GM23338 (cell line): ENCODE data around the gene ENTPD8. TPM values are rescaled to one million over a fixed set of nuclear protein-coding genes. Genes with fewer than 3 reads are reported as not detected.

Experiments used
- ATAC-seq: fragments of 200-7000 bp; cut with Tn5 transposase; 3 replicates; pipeline ENCODE4 v1.9.1; 2020
- DNase-seq: peaks from one replicate; pipeline ENCODE4 v3.0.0-alpha.2; 2015; ENCODE audit warnings: low spot score
- H2AFZ ChIP-seq: fragments of 200-600 bp; sonication (generic); 2 replicates; pipeline ENCODE4 v1.8.0; 2016; ENCODE audit warnings: antibody characterized with exemption, mild to moderate bottlenecking, moderate library complexity
- H3F3A ChIP-seq: fragments of 200-600 bp; sonication (generic); replicated peaks from 2 replicates; pipeline ENCODE4 v1.8.0; 2017; ENCODE audit warnings: antibody characterized with exemption, mixed run types, low read depth
- H3K27ac ChIP-seq: fragments of 200-600 bp; sonication (generic); 2 replicates; pipeline ENCODE4 v1.6.1; 2016; ENCODE audit warnings: low read depth
- H3K27me3 ChIP-seq: fragments of 200-600 bp; sonication (generic); 2 replicates; pipeline ENCODE4 v1.8.0; 2016; ENCODE audit warnings: mild to moderate bottlenecking, mixed run types, moderate library complexity; ENCODE audit not compliant: insufficient read depth
- H3K36me3 ChIP-seq: fragments of 200-600 bp; sonication (generic); 2 replicates; pipeline ENCODE4 v1.8.0; 2016; ENCODE audit warnings: mild to moderate bottlenecking; ENCODE audit not compliant: insufficient read depth
- H3K4me1 ChIP-seq: fragments of 200-600 bp; sonication (generic); 2 replicates; pipeline ENCODE4 v1.8.0; 2016; ENCODE audit warnings: mild to moderate bottlenecking, moderate library complexity; ENCODE audit not compliant: insufficient read depth
- H3K4me2 ChIP-seq: fragments of 200-600 bp; sonication (generic); 2 replicates; pipeline ENCODE4 v1.7.1; 2017; ENCODE audit warnings: mixed run types
- H3K4me3 ChIP-seq: fragments of 200-600 bp; sonication (generic); 2 replicates; pipeline ENCODE4 v1.6.1; 2016; ENCODE audit warnings: mixed run types
- H3K79me2 ChIP-seq: fragments of 200-600 bp; sonication (generic); replicated peaks from 2 replicates; pipeline ENCODE4 v1.8.0; 2017; ENCODE audit warnings: mild to moderate bottlenecking; ENCODE audit not compliant: insufficient read depth
- H3K9me2 ChIP-seq: fragments of 200-600 bp; sonication (generic); 2 replicates; pipeline ENCODE4 v1.8.0; 2017; ENCODE audit not compliant: insufficient read depth
- H4K20me1 ChIP-seq: fragments of 200-600 bp; sonication (generic); replicated peaks from 2 replicates; pipeline ENCODE4 v1.8.0; 2017; ENCODE audit warnings: mild to moderate bottlenecking; ENCODE audit not compliant: insufficient read depth
- H3K27ac Mint-ChIP-seq: 2 replicates; pipeline ENCODE4 v1.8.0; 2020; ENCODE audit warnings: inconsistent platforms, mild to moderate bottlenecking, moderate library complexity, mixed read lengths
- H3K27me3 Mint-ChIP-seq: 3 replicates; pipeline ENCODE4 v1.8.0; 2022; ENCODE audit warnings: low read depth, mild to moderate bottlenecking, moderate library complexity, mixed read lengths, inconsistent platforms; ENCODE audit not compliant: insufficient read depth, poor library complexity
- H3K36me3 Mint-ChIP-seq: 3 replicates; pipeline ENCODE4 v1.8.0; 2021; ENCODE audit warnings: low read depth, mild to moderate bottlenecking, inconsistent platforms, moderate library complexity, mixed read lengths
- H3K4me1 Mint-ChIP-seq: 3 replicates; pipeline ENCODE4 v1.8.0; 2020; ENCODE audit warnings: mild to moderate bottlenecking, inconsistent platforms, mixed read lengths
- H3K4me3 Mint-ChIP-seq: 3 replicates; pipeline ENCODE4 v1.8.0; 2021; ENCODE audit warnings: moderate library complexity, mild to moderate bottlenecking, inconsistent platforms, mixed read lengths
- H3K9me3 Mint-ChIP-seq: 3 replicates; pipeline ENCODE4 v1.8.0; 2020; ENCODE audit warnings: moderate library complexity, mild to moderate bottlenecking, inconsistent platforms, mixed read lengths
- CREB1 ChIP-seq: fragments of 250-450 bp; sonication (Bioruptor Pico); IDR thresholded peaks from 2 replicates; pipeline ENCODE4 v1.5.0; 2020; ENCODE audit warnings: low read depth, mild to moderate bottlenecking, moderate library complexity
- EZH2 ChIP-seq: fragments of 200-600 bp; sonication (generic); IDR thresholded peaks from one replicate; pipeline ENCODE4 v1.8.0; 2017; ENCODE audit warnings: antibody characterized with exemption, mild to moderate bottlenecking, low read depth; ENCODE audit not compliant: unreplicated experiment
- EZH2phosphoT487 ChIP-seq: fragments of 200-600 bp; sonication (generic); IDR thresholded peaks from one replicate; pipeline ENCODE4 v1.8.1; 2018; ENCODE audit warnings: antibody characterized with exemption; ENCODE audit not compliant: unreplicated experiment
- JUNB ChIP-seq: IDR thresholded peaks from one replicate; pipeline ENCODE4 v1.6.1; 2016; ENCODE audit warnings: antibody characterized with exemption; ENCODE audit not compliant: unreplicated experiment
- NANOG ChIP-seq: IDR thresholded peaks from 2 replicates; pipeline ENCODE4 v1.6.1; 2016; ENCODE audit warnings: antibody characterized with exemption, borderline replicate concordance
- POLR2AphosphoS5 ChIP-seq: IDR thresholded peaks from 2 replicates; pipeline ENCODE4 v1.6.1; 2016; ENCODE audit warnings: antibody characterized with exemption, low read depth
- STAT1 ChIP-seq: IDR thresholded peaks from one replicate; pipeline ENCODE4 v1.6.1; 2016; ENCODE audit warnings: antibody characterized with exemption; ENCODE audit not compliant: unreplicated experiment
- ZNF114 ChIP-seq: fragments of 250-450 bp; sonication (Bioruptor Pico); IDR thresholded peaks from 2 replicates; pipeline ENCODE4 v1.5.0; 2020; ENCODE audit warnings: mild to moderate bottlenecking, moderate library complexity
- ZNF331 ChIP-seq: fragments of 250-450 bp; sonication (Bioruptor Pico); IDR thresholded peaks from 2 replicates; pipeline ENCODE4 v1.5.0; 2020; ENCODE audit warnings: low read depth, mild to moderate bottlenecking, moderate library complexity
- polyA plus RNA-seq: library from polyadenylated mRNA; unstranded; fragments of >200 nt; fragmentation: Nextera tagmentation; extraction: Ambion mirVana; gene quantifications from 2 replicates; pipeline ENCODE4 v1.2.1, GENCODE V29; 2016
- total RNA-seq: library from RNA; depleted of rRNA; stranded (reverse); fragments of >200 nt; shearing (Covaris generic); gene quantifications from 2 replicates; pipeline ENCODE4 v1.2.3, GENCODE V29; 2014
- TF ChIP-seq, protein P1 (sequence below): IDR thresholded peaks from one replicate; pipeline ENCODE4 v1.6.1; 2018; ENCODE audit warnings: antibody characterized with exemption; ENCODE audit not compliant: unreplicated experiment
- TF ChIP-seq, protein P2 (sequence below), 2 experiments: fragments of 200-600 bp in 1 of 2; sonication (generic) in 1 of 2; conservative IDR thresholded peaks; 2 replicates each; pipeline versions ENCODE4 v1.5.1 to v1.6.1; 2016 to 2017; ENCODE audit warnings: antibody characterized with exemption in 2 of 2, low read depth in 2 of 2, mild to moderate bottlenecking in 2 of 2, moderate library complexity in 1 of 2
- TF ChIP-seq, protein P3 (sequence below): IDR thresholded peaks from 2 replicates; pipeline ENCODE4 v1.6.1; 2016; ENCODE audit warnings: antibody characterized with exemption
- TF ChIP-seq, protein P4 (sequence below): fragments of 250-450 bp; sonication (Bioruptor Pico); IDR thresholded peaks from 2 replicates; pipeline ENCODE4 v1.5.0; 2020; ENCODE audit warnings: mild to moderate bottlenecking, moderate library complexity

The ENTPD8 gene
- total and polyA plus RNA-seq, 2 experiments from 2014 or later = 0.42 to 0.89 TPM

DNA sequence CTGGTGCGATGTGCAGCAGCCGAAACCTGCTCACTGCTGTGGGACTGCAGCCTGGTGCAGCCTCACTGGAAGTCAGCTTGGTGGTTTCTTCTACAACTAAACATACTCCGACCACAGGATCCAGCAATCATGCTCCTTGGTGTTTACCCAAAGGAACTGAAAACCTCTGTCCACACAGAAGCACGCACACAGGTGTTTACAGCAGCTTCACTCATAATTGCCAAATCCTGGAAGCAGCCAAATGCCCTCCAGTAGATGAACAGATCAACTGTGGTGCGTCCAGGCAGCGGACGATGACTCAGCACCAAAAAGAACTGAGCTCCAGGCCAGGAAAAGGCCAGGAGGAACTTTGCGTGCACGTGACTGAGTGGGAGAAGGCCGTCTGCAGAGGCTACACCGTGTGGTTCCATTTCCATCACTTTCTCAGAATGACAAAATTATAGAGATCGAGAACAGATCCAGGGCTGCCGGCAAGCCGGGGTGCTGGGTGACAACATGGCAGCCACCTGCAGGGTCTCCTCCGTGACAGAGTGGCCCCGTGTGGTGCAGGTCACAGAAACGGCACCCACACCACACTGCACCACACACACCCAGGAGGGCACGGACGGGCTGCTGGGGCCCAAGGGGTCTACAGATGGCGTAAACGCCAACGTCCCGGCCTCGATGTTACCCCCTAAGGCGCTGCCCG is 41.1 kb upstream of the ENTPD8 start:
- no peak overlapping the region for H3K4me2 ChIP-seq

More for the DNA sequence above, 41.1 kb upstream of the ENTPD8 start:
- ATAC-seq (no peak), DNase-seq (no peak)
- Mint-ChIP-seq H3K27ac (peak overlapping the region; percentile 56; the same call in 1 of the 2 replicates), H3K4me1 (peaks cover 5% of the 10 kb centered on the region; the same call in 2 of the 3 replicates), H3K4me3 (no peak overlapping the region), H3K36me3 (no peaks in the 10 kb centered on the region), H3K27me3 (peaks cover 2% of the 10 kb centered on the region), H3K9me3 (no peaks in the 10 kb centered on the region)
- H3K27me3 ChIP-seq = no peaks in the 10 kb centered on the region
- H3K4me3 ChIP-seq = no peak overlapping the region
- H3K79me2 ChIP-seq = no peaks in the 10 kb centered on the region
- no peak for TF ChIP-seq STAT1
- TF ChIP-seq, protein P1, sequence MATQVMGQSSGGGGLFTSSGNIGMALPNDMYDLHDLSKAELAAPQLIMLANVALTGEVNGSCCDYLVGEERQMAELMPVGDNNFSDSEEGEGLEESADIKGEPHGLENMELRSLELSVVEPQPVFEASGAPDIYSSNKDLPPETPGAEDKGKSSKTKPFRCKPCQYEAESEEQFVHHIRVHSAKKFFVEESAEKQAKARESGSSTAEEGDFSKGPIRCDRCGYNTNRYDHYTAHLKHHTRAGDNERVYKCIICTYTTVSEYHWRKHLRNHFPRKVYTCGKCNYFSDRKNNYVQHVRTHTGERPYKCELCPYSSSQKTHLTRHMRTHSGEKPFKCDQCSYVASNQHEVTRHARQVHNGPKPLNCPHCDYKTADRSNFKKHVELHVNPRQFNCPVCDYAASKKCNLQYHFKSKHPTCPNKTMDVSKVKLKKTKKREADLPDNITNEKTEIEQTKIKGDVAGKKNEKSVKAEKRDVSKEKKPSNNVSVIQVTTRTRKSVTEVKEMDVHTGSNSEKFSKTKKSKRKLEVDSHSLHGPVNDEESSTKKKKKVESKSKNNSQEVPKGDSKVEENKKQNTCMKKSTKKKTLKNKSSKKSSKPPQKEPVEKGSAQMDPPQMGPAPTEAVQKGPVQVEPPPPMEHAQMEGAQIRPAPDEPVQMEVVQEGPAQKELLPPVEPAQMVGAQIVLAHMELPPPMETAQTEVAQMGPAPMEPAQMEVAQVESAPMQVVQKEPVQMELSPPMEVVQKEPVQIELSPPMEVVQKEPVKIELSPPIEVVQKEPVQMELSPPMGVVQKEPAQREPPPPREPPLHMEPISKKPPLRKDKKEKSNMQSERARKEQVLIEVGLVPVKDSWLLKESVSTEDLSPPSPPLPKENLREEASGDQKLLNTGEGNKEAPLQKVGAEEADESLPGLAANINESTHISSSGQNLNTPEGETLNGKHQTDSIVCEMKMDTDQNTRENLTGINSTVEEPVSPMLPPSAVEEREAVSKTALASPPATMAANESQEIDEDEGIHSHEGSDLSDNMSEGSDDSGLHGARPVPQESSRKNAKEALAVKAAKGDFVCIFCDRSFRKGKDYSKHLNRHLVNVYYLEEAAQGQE = no peak
- TF ChIP-seq JUNB = no peak
- no peak for TF ChIP-seq EZH2
- TF ChIP-seq, protein P2, sequence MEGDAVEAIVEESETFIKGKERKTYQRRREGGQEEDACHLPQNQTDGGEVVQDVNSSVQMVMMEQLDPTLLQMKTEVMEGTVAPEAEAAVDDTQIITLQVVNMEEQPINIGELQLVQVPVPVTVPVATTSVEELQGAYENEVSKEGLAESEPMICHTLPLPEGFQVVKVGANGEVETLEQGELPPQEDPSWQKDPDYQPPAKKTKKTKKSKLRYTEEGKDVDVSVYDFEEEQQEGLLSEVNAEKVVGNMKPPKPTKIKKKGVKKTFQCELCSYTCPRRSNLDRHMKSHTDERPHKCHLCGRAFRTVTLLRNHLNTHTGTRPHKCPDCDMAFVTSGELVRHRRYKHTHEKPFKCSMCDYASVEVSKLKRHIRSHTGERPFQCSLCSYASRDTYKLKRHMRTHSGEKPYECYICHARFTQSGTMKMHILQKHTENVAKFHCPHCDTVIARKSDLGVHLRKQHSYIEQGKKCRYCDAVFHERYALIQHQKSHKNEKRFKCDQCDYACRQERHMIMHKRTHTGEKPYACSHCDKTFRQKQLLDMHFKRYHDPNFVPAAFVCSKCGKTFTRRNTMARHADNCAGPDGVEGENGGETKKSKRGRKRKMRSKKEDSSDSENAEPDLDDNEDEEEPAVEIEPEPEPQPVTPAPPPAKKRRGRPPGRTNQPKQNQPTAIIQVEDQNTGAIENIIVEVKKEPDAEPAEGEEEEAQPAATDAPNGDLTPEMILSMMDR (conservative IDR thresholded peaks at IDR 0.05; ENCODE audit: low read depth in 2 of 2) = no peak
- TF ChIP-seq CREB1 = no peak
- TF ChIP-seq ZNF114 (CRISPR knock-in tag) = no peak
- no peak for TF ChIP-seq EZH2phosphoT487
- no peak for TF ChIP-seq POLR2AphosphoS5
- TF ChIP-seq, protein P3, sequence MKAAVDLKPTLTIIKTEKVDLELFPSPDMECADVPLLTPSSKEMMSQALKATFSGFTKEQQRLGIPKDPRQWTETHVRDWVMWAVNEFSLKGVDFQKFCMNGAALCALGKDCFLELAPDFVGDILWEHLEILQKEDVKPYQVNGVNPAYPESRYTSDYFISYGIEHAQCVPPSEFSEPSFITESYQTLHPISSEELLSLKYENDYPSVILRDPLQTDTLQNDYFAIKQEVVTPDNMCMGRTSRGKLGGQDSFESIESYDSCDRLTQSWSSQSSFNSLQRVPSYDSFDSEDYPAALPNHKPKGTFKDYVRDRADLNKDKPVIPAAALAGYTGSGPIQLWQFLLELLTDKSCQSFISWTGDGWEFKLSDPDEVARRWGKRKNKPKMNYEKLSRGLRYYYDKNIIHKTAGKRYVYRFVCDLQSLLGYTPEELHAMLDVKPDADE = no peak
- TF ChIP-seq, protein P4, sequence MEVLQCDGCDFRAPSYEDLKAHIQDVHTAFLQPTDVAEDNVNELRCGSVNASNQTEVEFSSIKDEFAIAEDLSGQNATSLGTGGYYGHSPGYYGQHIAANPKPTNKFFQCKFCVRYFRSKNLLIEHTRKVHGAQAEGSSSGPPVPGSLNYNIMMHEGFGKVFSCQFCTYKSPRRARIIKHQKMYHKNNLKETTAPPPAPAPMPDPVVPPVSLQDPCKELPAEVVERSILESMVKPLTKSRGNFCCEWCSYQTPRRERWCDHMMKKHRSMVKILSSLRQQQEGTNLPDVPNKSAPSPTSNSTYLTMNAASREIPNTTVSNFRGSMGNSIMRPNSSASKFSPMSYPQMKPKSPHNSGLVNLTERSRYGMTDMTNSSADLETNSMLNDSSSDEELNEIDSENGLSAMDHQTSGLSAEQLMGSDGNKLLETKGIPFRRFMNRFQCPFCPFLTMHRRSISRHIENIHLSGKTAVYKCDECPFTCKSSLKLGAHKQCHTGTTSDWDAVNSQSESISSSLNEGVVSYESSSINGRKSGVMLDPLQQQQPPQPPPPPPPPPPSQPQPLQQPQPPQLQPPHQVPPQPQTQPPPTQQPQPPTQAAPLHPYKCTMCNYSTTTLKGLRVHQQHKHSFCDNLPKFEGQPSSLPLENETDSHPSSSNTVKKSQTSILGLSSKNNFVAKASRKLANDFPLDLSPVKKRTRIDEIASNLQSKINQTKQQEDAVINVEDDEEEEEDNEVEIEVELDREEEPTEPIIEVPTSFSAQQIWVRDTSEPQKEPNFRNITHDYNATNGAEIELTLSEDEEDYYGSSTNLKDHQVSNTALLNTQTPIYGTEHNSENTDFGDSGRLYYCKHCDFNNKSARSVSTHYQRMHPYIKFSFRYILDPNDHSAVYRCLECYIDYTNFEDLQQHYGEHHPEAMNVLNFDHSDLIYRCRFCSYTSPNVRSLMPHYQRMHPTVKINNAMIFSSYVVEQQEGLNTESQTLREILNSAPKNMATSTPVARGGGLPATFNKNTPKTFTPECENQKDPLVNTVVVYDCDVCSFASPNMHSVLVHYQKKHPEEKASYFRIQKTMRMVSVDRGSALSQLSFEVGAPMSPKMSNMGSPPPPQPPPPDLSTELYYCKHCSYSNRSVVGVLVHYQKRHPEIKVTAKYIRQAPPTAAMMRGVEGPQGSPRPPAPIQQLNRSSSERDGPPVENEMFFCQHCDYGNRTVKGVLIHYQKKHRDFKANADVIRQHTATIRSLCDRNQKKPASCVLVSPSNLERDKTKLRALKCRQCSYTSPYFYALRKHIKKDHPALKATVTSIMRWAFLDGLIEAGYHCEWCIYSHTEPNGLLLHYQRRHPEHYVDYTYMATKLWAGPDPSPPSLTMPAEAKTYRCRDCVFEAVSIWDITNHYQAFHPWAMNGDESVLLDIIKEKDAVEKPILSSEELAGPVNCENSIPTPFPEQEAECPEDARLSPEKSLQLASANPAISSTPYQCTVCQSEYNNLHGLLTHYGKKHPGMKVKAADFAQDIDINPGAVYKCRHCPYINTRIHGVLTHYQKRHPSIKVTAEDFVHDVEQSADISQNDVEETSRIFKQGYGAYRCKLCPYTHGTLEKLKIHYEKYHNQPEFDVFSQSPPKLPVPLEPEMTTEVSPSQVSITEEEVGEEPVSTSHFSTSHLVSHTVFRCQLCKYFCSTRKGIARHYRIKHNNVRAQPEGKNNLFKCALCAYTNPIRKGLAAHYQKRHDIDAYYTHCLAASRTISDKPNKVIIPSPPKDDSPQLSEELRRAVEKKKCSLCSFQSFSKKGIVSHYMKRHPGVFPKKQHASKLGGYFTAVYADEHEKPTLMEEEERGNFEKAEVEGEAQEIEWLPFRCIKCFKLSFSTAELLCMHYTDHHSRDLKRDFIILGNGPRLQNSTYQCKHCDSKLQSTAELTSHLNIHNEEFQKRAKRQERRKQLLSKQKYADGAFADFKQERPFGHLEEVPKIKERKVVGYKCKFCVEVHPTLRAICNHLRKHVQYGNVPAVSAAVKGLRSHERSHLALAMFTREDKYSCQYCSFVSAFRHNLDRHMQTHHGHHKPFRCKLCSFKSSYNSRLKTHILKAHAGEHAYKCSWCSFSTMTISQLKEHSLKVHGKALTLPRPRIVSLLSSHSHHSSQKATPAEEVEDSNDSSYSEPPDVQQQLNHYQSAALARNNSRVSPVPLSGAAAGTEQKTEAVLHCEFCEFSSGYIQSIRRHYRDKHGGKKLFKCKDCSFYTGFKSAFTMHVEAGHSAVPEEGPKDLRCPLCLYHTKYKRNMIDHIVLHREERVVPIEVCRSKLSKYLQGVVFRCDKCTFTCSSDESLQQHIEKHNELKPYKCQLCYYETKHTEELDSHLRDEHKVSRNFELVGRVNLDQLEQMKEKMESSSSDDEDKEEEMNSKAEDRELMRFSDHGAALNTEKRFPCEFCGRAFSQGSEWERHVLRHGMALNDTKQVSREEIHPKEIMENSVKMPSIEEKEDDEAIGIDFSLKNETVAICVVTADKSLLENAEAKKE (CRISPR knock-in tag) = no peak
- TF ChIP-seq ZNF331 (CRISPR knock-in tag) = no peak
- TF ChIP-seq NANOG = no peak
- no peak overlapping the region for H2AFZ ChIP-seq
- no peaks in the 10 kb centered on the region for H3F3A ChIP-seq
- H3K27ac ChIP-seq = no peak overlapping the region
- H3K4me1 ChIP-seq = no peaks in the 10 kb centered on the region
- no peaks in the 10 kb centered on the region for H4K20me1 ChIP-seq
- H3K36me3 ChIP-seq = no peaks in the 10 kb centered on the region
- no peaks in the 10 kb centered on the region for H3K9me2 ChIP-seq
